Activated T-cell treated with anti-CD3 and anti-CD28 coated beads, Interleukin-2, amount 50 U/mL, for 1 hour (primary cell): ENCODE data around the gene MCCD1.

Experiments used
- DNase-seq: peaks from one replicate; pipeline ENCODE4 v3.0.0-alpha.2; 2020

Gene MCCD1

DNA sequence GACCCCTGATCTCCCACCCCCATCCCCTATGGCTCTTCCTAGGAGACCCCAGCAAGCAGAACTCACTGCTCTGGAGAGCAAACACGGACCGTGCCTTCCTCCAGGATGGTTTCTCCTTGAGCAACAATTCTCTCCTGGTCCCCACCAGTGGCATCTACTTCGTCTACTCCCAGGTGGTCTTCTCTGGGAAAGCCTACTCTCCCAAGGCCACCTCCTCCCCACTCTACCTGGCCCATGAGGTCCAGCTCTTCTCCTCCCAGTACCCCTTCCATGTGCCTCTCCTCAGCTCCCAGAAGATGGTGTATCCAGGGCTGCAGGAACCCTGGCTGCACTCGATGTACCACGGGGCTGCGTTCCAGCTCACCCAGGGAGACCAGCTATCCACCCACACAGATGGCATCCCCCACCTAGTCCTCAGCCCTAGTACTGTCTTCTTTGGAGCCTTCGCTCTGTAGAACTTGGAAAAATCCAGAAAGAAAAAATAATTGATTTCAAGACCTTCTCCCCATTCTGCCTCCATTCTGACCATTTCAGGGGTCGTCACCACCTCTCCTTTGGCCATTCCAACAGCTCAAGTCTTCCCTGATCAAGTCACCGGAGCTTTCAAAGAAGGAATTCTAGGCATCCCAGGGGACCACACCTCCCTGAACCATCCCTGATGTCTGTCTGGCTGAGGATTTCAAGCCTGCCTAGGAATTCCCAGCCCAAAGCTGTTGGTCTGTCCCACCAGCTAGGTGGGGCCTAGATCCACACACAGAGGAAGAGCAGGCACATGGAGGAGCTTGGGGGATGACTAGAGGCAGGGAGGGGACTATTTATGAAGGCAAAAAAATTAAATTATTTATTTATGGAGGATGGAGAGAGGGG is 44.7 kb downstream of the MCCD1 start:
- DNase-seq: no peak

DNA sequence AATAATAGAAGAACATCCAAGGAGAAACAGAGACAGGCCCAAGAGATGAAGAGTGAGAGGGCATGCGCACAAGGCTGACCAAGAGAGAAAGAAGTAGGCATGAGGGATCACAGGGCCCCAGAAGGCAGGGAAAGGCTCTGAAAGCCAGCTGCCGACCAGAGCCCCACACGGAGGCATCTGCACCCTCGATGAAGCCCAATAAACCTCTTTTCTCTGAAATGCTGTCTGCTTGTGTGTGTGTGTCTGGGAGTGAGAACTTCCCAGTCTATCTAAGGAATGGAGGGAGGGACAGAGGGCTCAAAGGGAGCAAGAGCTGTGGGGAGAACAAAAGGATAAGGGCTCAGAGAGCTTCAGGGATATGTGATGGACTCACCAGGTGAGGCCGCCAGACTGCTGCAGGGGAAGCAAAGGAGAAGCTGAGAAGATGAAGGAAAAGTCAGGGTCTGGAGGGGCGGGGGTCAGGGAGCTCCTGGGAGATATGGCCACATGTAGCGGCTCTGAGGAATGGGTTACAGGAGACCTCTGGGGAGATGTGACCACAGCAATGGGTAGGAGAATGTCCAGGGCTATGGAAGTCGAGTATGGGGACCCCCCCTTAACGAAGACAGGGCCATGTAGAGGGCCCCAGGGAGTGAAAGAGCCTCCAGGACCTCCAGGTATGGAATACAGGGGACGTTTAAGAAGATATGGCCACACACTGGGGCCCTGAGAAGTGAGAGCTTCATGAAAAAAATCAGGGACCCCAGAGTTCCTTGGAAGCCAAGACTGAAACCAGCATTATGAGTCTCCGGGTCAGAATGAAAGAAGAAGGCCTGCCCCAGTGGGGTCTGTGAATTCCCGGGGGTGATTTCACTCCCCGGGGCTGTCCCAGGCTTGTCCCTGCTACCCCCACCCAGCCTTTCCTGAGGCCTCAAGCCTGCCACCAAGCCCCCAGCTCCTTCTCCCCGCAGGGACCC is 45.6 kb downstream of the MCCD1 start:
- DNase-seq: no peak

DNA sequence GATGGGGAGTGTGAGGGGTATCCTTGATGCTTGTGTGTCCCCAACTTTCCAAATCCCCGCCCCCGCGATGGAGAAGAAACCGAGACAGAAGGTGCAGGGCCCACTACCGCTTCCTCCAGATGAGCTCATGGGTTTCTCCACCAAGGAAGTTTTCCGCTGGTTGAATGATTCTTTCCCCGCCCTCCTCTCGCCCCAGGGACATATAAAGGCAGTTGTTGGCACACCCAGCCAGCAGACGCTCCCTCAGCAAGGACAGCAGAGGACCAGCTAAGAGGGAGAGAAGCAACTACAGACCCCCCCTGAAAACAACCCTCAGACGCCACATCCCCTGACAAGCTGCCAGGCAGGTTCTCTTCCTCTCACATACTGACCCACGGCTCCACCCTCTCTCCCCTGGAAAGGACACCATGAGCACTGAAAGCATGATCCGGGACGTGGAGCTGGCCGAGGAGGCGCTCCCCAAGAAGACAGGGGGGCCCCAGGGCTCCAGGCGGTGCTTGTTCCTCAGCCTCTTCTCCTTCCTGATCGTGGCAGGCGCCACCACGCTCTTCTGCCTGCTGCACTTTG is 46.7 kb downstream of the MCCD1 start, which contains the start of gene TNF:
Gene TNF (plus strand): TSS at position 231 of the 567 bp plus-strand sequence. CDS start 177 bp downstream, at position 408.
- peak; percentile 79 for DNase-seq

DNA sequence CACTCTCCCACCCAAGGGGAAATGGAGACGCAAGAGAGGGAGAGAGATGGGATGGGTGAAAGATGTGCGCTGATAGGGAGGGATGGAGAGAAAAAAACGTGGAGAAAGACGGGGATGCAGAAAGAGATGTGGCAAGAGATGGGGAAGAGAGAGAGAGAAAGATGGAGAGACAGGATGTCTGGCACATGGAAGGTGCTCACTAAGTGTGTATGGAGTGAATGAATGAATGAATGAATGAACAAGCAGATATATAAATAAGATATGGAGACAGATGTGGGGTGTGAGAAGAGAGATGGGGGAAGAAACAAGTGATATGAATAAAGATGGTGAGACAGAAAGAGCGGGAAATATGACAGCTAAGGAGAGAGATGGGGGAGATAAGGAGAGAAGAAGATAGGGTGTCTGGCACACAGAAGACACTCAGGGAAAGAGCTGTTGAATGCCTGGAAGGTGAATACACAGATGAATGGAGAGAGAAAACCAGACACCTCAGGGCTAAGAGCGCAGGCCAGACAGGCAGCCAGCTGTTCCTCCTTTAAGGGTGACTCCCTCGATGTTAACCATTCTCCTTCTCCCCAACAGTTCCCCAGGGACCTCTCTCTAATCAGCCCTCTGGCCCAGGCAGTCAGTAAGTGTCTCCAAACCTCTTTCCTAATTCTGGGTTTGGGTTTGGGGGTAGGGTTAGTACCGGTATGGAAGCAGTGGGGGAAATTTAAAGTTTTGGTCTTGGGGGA is 47.4 kb downstream of the MCCD1 start:
- no peak for DNase-seq

DNA sequence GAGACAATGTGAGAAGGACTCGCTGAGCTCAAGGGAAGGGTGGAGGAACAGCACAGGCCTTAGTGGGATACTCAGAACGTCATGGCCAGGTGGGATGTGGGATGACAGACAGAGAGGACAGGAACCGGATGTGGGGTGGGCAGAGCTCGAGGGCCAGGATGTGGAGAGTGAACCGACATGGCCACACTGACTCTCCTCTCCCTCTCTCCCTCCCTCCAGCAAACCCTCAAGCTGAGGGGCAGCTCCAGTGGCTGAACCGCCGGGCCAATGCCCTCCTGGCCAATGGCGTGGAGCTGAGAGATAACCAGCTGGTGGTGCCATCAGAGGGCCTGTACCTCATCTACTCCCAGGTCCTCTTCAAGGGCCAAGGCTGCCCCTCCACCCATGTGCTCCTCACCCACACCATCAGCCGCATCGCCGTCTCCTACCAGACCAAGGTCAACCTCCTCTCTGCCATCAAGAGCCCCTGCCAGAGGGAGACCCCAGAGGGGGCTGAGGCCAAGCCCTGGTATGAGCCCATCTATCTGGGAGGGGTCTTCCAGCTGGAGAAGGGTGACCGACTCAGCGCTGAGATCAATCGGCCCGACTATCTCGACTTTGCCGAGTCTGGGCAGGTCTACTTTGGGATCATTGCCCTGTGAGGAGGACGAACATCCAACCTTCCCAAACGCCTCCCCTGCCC is 48.3 kb downstream of the MCCD1 start:
- DNase-seq: peak; percentile 51

DNA sequence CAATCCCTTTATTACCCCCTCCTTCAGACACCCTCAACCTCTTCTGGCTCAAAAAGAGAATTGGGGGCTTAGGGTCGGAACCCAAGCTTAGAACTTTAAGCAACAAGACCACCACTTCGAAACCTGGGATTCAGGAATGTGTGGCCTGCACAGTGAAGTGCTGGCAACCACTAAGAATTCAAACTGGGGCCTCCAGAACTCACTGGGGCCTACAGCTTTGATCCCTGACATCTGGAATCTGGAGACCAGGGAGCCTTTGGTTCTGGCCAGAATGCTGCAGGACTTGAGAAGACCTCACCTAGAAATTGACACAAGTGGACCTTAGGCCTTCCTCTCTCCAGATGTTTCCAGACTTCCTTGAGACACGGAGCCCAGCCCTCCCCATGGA is 48.8 kb downstream of the MCCD1 start:
- DNase-seq: no peak

DNA sequence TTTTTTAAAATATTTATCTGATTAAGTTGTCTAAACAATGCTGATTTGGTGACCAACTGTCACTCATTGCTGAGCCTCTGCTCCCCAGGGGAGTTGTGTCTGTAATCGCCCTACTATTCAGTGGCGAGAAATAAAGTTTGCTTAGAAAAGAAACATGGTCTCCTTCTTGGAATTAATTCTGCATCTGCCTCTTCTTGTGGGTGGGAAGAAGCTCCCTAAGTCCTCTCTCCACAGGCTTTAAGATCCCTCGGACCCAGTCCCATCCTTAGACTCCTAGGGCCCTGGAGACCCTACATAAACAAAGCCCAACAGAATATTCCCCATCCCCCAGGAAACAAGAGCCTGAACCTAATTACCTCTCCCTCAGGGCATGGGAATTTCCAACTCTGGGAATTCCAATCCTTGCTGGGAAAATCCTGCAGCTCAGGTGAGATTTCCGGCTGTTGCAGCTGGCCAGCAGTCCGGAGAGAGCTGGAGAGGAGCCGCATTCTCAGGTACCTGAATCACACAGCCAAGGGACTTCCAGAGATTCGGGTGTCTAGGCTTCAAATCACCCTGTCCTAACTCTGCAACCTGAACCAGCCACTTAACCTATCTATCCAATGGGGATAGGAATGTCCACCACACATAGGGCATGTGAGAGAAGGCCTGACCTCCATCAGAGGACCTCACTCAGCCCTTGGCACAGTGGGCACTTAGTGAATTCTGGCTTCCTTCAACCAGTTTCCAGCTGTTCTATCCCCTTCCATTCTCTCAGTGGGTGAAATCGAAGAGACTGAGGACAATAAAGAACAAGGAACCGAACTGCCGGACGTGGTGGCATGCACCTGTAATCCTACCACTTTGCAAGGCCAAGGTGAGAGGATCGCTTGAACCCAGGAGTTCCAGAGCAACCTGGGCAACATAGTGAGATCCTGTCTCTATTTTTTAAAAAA is 49.7 kb downstream of the MCCD1 start:
- DNase-seq: no peak

DNA sequence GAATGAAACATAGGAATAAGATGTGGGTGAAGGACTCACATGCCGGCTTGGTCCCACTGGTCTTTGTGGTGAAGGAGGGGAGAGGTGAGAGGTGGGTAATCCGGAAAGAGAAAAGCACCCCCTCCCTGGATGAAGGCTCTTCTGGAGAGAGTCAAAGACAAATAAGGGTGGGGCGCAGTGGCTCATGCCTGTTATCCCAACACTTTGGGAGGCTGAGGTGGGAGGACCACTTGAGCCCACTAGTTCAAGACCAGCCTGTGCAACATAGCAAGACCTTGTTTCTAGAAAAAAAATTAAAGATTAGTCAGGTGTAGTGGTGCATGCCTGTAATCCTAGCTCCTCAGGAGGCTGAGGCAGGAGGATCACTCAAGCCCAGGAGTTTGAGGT is 50.4 kb downstream of the MCCD1 start:
- DNase-seq: no peak
